GM12801 (cell line): ENCODE data around the gene ILK.

Source experiments
- CTCF ChIP-seq: IDR thresholded peaks from one replicate; pipeline ENCODE4 v1.5.1; 2011; ENCODE audit warnings: control low read depth; ENCODE audit not compliant: insufficient read length; ENCODE audit errors: extremely low read depth

ILK gene

GRCh38 chr11:6603287-6604080 lies at the start of gene ILK, which contains the start of gene RRP8:
ILK (plus strand) TSS chr11:6603774; CDS start chr11:6604272, 498 bp downstream.
RRP8 (minus strand) TSS chr11:6603616; CDS start chr11:6603502, 114 bp downstream.
- TF ChIP-seq CTCF, result no peak

GRCh38 chr11:6554828-6555706 lies 48.5 kb upstream of the ILK start:
- no peak for TF ChIP-seq CTCF

- no peak for TF ChIP-seq CTCF
These were observed 47.2 kb upstream of the ILK start for GRCh38 chr11:6556139-6556949.

- no peak for TF ChIP-seq CTCF
These were observed 46.5 kb upstream of the ILK start for GRCh38 chr11:6557063-6557462.

GRCh38 chr11:6557761-6558674 lies 45.6 kb upstream of the ILK start:
- TF ChIP-seq CTCF, result no peak

GRCh38 chr11:6559369-6559768 lies 44.2 kb upstream of the ILK start:
- TF ChIP-seq CTCF, result no peak
